H9 (cell line): ENCODE data around the gene DPH6. TPM values are rescaled to one million over a fixed set of nuclear protein-coding genes. Genes with fewer than 3 reads are reported as not detected.

Experiments used
- DNase-seq: peaks from one replicate; pipeline ENCODE4 v3.0.0-alpha.2; 2017
- H2AFZ ChIP-seq: one replicate; pipeline ENCODE4 v1.6.1; 2013; ENCODE audit warnings: mild to moderate bottlenecking, low read length, control low read depth, moderate library complexity
- H2AK5ac ChIP-seq: 2 replicates; pipeline ENCODE4 v1.6.1; 2013; ENCODE audit warnings: low read length, control low read depth, mixed read lengths; ENCODE audit not compliant: insufficient read length
- H2BK120ac ChIP-seq: one replicate; pipeline ENCODE4 v1.6.1; 2013; ENCODE audit warnings: low read depth, mild to moderate bottlenecking, low read length, control low read depth, inconsistent platforms; ENCODE audit not compliant: poor library complexity, severe bottlenecking
- H2BK12ac ChIP-seq: 2 replicates; pipeline ENCODE4 v1.6.1; 2013; ENCODE audit warnings: low read length, control low read depth, mixed read lengths, low read depth; ENCODE audit not compliant: insufficient read length
- H2BK15ac ChIP-seq: 2 replicates; pipeline ENCODE4 v1.6.1; 2013; ENCODE audit warnings: low read depth, low read length, control low read depth
- H2BK20ac ChIP-seq: one replicate; pipeline ENCODE4 v1.6.1; 2013; ENCODE audit warnings: low read depth, mild to moderate bottlenecking, low read length, control low read depth, inconsistent platforms; ENCODE audit not compliant: poor library complexity, severe bottlenecking
- H2BK5ac ChIP-seq: 2 replicates; pipeline ENCODE4 v1.6.1; 2013; ENCODE audit warnings: low read length, control low read depth, mixed read lengths; ENCODE audit not compliant: insufficient read length
- H3K14ac ChIP-seq: 2 replicates; pipeline ENCODE4 v1.6.1; 2013; ENCODE audit warnings: low read length, control low read depth; ENCODE audit not compliant: insufficient read depth
- H3K18ac ChIP-seq: 2 replicates; pipeline ENCODE4 v1.6.1; 2013; ENCODE audit warnings: low read depth, mild to moderate bottlenecking, mixed read lengths, low read length, control low read depth; ENCODE audit not compliant: insufficient read length
- H3K23ac ChIP-seq: 2 replicates; pipeline ENCODE4 v1.6.1; 2013; ENCODE audit warnings: low read length, control low read depth, mixed read lengths, low read depth; ENCODE audit not compliant: insufficient read length
- H3K23me2 ChIP-seq: 2 replicates; pipeline ENCODE4 v1.6.1; 2013; ENCODE audit warnings: low read depth, mild to moderate bottlenecking, mixed read lengths, low read length, control low read depth; ENCODE audit not compliant: insufficient read length, poor library complexity, severe bottlenecking
- H3K27ac ChIP-seq: 2 replicates; pipeline ENCODE4 v1.5.1; 2013; ENCODE audit warnings: low read length, control low read depth, mixed read lengths, low read depth; ENCODE audit not compliant: insufficient read length
- H3K27me3 ChIP-seq: 2 replicates; pipeline ENCODE4 v1.6.1; 2013; ENCODE audit warnings: low read length, control low read depth, inconsistent platforms; ENCODE audit not compliant: insufficient read depth
- H3K4ac ChIP-seq: 2 replicates; pipeline ENCODE4 v1.6.1; 2013; ENCODE audit warnings: low read depth, mild to moderate bottlenecking, control low read depth, inconsistent platforms, low read length, moderate library complexity
- H3K4me1 ChIP-seq: 2 replicates; pipeline ENCODE4 v1.6.1; 2013; ENCODE audit warnings: low read length, control low read depth, inconsistent platforms; ENCODE audit not compliant: insufficient read depth
- H3K4me2 ChIP-seq: 2 replicates; pipeline ENCODE4 v1.6.1; 2013; ENCODE audit warnings: low read length, control low read depth, mixed read lengths; ENCODE audit not compliant: insufficient read length, insufficient read depth
- H3K56ac ChIP-seq: 2 replicates; pipeline ENCODE4 v1.6.1; 2013; ENCODE audit warnings: low read depth, mild to moderate bottlenecking, mixed read lengths, low read length, control low read depth; ENCODE audit not compliant: insufficient read length
- H3K79me1 ChIP-seq: 2 replicates; pipeline ENCODE4 v1.6.1; 2013; ENCODE audit warnings: low read depth, mild to moderate bottlenecking, moderate library complexity, low read length, control low read depth, inconsistent platforms; ENCODE audit not compliant: insufficient read depth, poor library complexity, severe bottlenecking
- H3K79me2 ChIP-seq: 2 replicates; pipeline ENCODE4 v1.6.1; 2013; ENCODE audit warnings: low read length, control low read depth, inconsistent platforms; ENCODE audit not compliant: insufficient read depth
- H3K9ac ChIP-seq: 2 replicates; pipeline ENCODE4 v1.6.1; 2013; ENCODE audit warnings: low read length, control low read depth, mixed read lengths; ENCODE audit not compliant: insufficient read length; ENCODE audit errors: extremely low read depth
- H3K9me3 ChIP-seq: one replicate; pipeline ENCODE4 v1.6.1; 2013; ENCODE audit warnings: low read depth, low read length, inconsistent platforms; ENCODE audit not compliant: control insufficient read depth
- H3T11ph ChIP-seq: one replicate; pipeline ENCODE4 v1.6.1; 2013; ENCODE audit warnings: mild to moderate bottlenecking, low read length, control low read depth, inconsistent platforms
- H4K20me1 ChIP-seq: one replicate; pipeline ENCODE4 v1.6.1; 2013; ENCODE audit not compliant: control insufficient read depth, insufficient read length, insufficient read depth
- H4K5ac ChIP-seq: 2 replicates; pipeline ENCODE4 v1.6.1; 2013; ENCODE audit warnings: low read depth, mild to moderate bottlenecking, mixed read lengths, low read length, control low read depth; ENCODE audit not compliant: insufficient read length
- H4K8ac ChIP-seq: replicated peaks from 2 replicates; pipeline ENCODE4 v1.6.1; 2013; ENCODE audit warnings: low read length, control low read depth, mixed read lengths, low read depth; ENCODE audit not compliant: insufficient read length
- H4K91ac ChIP-seq: 2 replicates; pipeline ENCODE4 v1.6.1; 2013; ENCODE audit warnings: low read depth, mild to moderate bottlenecking, moderate library complexity, mixed read lengths, low read length, control low read depth; ENCODE audit not compliant: insufficient read length
- H3K27ac Mint-ChIP-seq, 3 experiments: 2 replicates in 2 of 3; 3 replicates in 1 of 3; pipeline ENCODE4 v1.8.0; 2020 to 2021; ENCODE audit warnings: mixed read lengths in 3 of 3, mild to moderate bottlenecking in 1 of 3, moderate library complexity in 1 of 3
- H3K27me3 Mint-ChIP-seq: 2 replicates; pipeline ENCODE4 v1.8.0; 2021; ENCODE audit warnings: low read depth, mild to moderate bottlenecking, moderate library complexity, mixed read lengths
- H3K36me3 Mint-ChIP-seq, 3 experiments: 2 replicates in 2 of 3; 3 replicates in 1 of 3; pipeline ENCODE4 v1.8.0; 2020 to 2021; ENCODE audit warnings: low read depth in 3 of 3, mixed read lengths in 3 of 3; ENCODE audit not compliant: insufficient read depth in 1 of 3
- H3K4me1 Mint-ChIP-seq, 2 experiments: 2 replicates each; pipeline ENCODE4 v1.8.0; 2020; ENCODE audit warnings: mixed read lengths in 2 of 2
- H3K4me3 Mint-ChIP-seq, 2 experiments: 2 replicates in 1 of 2; 3 replicates in 1 of 2; pipeline ENCODE4 v1.8.0; 2020 to 2021; ENCODE audit warnings: mild to moderate bottlenecking in 2 of 2, mixed read lengths in 2 of 2, moderate library complexity in 1 of 2
- H3K9me3 Mint-ChIP-seq, 2 experiments: 2 replicates in 1 of 2; 3 replicates in 1 of 2; pipeline ENCODE4 v1.8.0; 2020; ENCODE audit warnings: mild to moderate bottlenecking in 2 of 2, mixed read lengths in 2 of 2, moderate library complexity in 1 of 2
- WGBS: extraction: QIAGEN DNeasy Blood & Tissue Kit; methylation state at CpG from one replicate; pipeline ENCODE4 v1.1.7; 2013; ENCODE audit warnings: missing lambda C conversion rate, low lambda C conversion rate, mixed read lengths; ENCODE audit not compliant: insufficient read length; ENCODE audit errors: extremely low coverage; 5-methylcytosine and 5-hydroxymethylcytosine counted together
- total RNA-seq: library from RNA; stranded (reverse); gene quantifications from 2 replicates; pipeline ENCODE4 v1.2.1, GENCODE V29; 2021
- TF ChIP-seq, protein P1 (sequence below): fragments of 200-600 bp; sonication (generic); conservative IDR thresholded peaks from 3 replicates; pipeline ENCODE4 v1.8.0; 2021; ENCODE audit warnings: antibody characterized with exemption, mild to moderate bottlenecking

Gene DPH6
- total RNA-seq, 1 experiment from 2014 or later = 42.0 TPM

- no peak overlapping the region for H3K27ac ChIP-seq
- no peak overlapping the region for H2AFZ ChIP-seq
- H3K23ac ChIP-seq = no peak overlapping the region
- H3K4me2 ChIP-seq = no peak overlapping the region
- no peak overlapping the region for H4K8ac ChIP-seq
- H3K27me3 Mint-ChIP-seq = no peaks in the 10 kb centered on the region
- no peak overlapping the region for H4K91ac ChIP-seq
- no peaks in the 10 kb centered on the region for H3K4me1 ChIP-seq
- TF ChIP-seq, protein P1, sequence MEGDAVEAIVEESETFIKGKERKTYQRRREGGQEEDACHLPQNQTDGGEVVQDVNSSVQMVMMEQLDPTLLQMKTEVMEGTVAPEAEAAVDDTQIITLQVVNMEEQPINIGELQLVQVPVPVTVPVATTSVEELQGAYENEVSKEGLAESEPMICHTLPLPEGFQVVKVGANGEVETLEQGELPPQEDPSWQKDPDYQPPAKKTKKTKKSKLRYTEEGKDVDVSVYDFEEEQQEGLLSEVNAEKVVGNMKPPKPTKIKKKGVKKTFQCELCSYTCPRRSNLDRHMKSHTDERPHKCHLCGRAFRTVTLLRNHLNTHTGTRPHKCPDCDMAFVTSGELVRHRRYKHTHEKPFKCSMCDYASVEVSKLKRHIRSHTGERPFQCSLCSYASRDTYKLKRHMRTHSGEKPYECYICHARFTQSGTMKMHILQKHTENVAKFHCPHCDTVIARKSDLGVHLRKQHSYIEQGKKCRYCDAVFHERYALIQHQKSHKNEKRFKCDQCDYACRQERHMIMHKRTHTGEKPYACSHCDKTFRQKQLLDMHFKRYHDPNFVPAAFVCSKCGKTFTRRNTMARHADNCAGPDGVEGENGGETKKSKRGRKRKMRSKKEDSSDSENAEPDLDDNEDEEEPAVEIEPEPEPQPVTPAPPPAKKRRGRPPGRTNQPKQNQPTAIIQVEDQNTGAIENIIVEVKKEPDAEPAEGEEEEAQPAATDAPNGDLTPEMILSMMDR = no peak
- H2BK5ac ChIP-seq = no peak overlapping the region
- H4K5ac ChIP-seq = no peak overlapping the region
- no peak overlapping the region for H3K18ac ChIP-seq
- peaks cover 4 to 9% of the 10 kb centered on the region in 2 experiments for H3K4me1 Mint-ChIP-seq
- no peaks in the 10 kb centered on the region for H4K20me1 ChIP-seq
- no peak overlapping the region for H3T11ph ChIP-seq
- DNase-seq = no peak
- no peak overlapping the region for H2BK12ac ChIP-seq
- no peaks in the 10 kb centered on the region for H3K79me1 ChIP-seq
- H3K56ac ChIP-seq = no peak overlapping the region
- no peak overlapping the region for H2BK20ac ChIP-seq
- no peaks in the 10 kb centered on the region for H3K79me2 ChIP-seq
- H3K4ac ChIP-seq = no peak overlapping the region
- no peaks in the 10 kb centered on the region for H3K36me3 Mint-ChIP-seq
- no peak overlapping the region for H3K9ac ChIP-seq
- H3K27ac Mint-ChIP-seq = no peak overlapping the region
- no peaks in the 10 kb centered on the region for H3K9me3 ChIP-seq
- no peak overlapping the region for H2BK120ac ChIP-seq
- no peaks in the 10 kb centered on the region for H3K27me3 ChIP-seq
- WGBS = no CpG with 5 or more reads among the region's 4 CpGs
- H3K4me3 Mint-ChIP-seq = no peak overlapping the region
- H3K14ac ChIP-seq = no peak overlapping the region
- no peaks in the 10 kb centered on the region for H3K23me2 ChIP-seq
- H3K9me3 Mint-ChIP-seq = no peaks in the 10 kb centered on the region
- H2AK5ac ChIP-seq = no peak overlapping the region
- no peak overlapping the region for H2BK15ac ChIP-seq
These were observed 11.0 kb upstream of the DPH6 start for GRCh38 chr15:35557012-35557411.
